ENCODE measurements around the gene LSS. TPM values are rescaled to one million over a fixed set of nuclear protein-coding genes. Genes with fewer than 3 reads are reported as not detected.

The LSS gene
- total and polyA plus RNA-seq, 2 donors from 2014 or later: 15.8 to 24.6 TPM

- H3K4me1 ChIP-seq (ENCODE audit: control insufficient read depth in 2 of 3, insufficient read depth in 2 of 3, low read depth in 1 of 3, low read length in 3 of 3): no peaks in the 10 kb centered on the region
- intact Hi-C loops (cut with DNase I): no loop called here
- H3K9ac ChIP-seq (ENCODE audit: low read length in 3 of 3): no peak overlapping the region
- no peaks in the 10 kb centered on the region for H3K9me3 ChIP-seq (ENCODE audit: control insufficient read depth in 2 of 3, insufficient read depth in 1 of 3, low read length in 3 of 3)
- no peak for FAIRE-seq
- H3K36me3 ChIP-seq (ENCODE audit: control insufficient read depth in 2 of 3, insufficient read depth in 3 of 3, low read length in 3 of 3): no peaks in the 10 kb centered on the region
- peak in 2 of 5 donors; percentile 81 to 85 for DNase-seq
- H3K4me3 ChIP-seq (ENCODE audit: low read length in 3 of 3): no peak overlapping the region
- H3K27ac ChIP-seq (ENCODE audit: low read depth in 2 of 2, low read length in 2 of 2): no peak overlapping the region
- TF ChIP-seq CTCF (IDR thresholded peaks at IDR 0.05; ENCODE audit: borderline replicate concordance, extremely low read depth, insufficient read depth): no peak
- no peaks in the 10 kb centered on the region for H3K27me3 ChIP-seq (ENCODE audit: control insufficient read depth, insufficient read depth, low read length)
These were observed 45.8 kb downstream of the LSS start for GRCh38 chr21:46182548-46183336.

- Histone ChIP-seq H3K9me3 (ENCODE audit: control insufficient read depth in 2 of 3, insufficient read depth in 1 of 3, low read length in 3 of 3) (no peaks in the 10 kb centered on the region), H3K4me3 (ENCODE audit: low read length in 3 of 3) (no peak overlapping the region), H3K27me3 (ENCODE audit: control insufficient read depth, insufficient read depth, low read length) (no peaks in the 10 kb centered on the region), H3K9ac (ENCODE audit: low read length in 3 of 3) (no peak overlapping the region), H3K27ac (ENCODE audit: low read depth in 2 of 2, low read length in 2 of 2) (no peak overlapping the region), H3K36me3 (ENCODE audit: control insufficient read depth in 2 of 3, insufficient read depth in 3 of 3, low read length in 3 of 3) (no peaks in the 10 kb centered on the region), H3K4me1 (ENCODE audit: control insufficient read depth in 2 of 3, insufficient read depth in 2 of 3, low read depth in 1 of 3, low read length in 3 of 3) (no peaks in the 10 kb centered on the region)
- FAIRE-seq (no peak), DNase-seq (peak in 2 of 5 donors; percentile 70 to 74)
- intact Hi-C loops (cut with DNase I): no loop called here
- no peak for TF ChIP-seq CTCF (IDR thresholded peaks at IDR 0.05; ENCODE audit: borderline replicate concordance, extremely low read depth, insufficient read depth)
These were observed 46.5 kb downstream of the LSS start for GRCh38 chr21:46181953-46182547.

GRCh38 chr21:46181436-46181835, 47.1 kb downstream of the LSS start:
- no peak for TF ChIP-seq CTCF (IDR thresholded peaks at IDR 0.05; ENCODE audit: borderline replicate concordance, extremely low read depth, insufficient read depth)
- Histone ChIP-seq H3K9ac (ENCODE audit: low read length in 3 of 3) (no peak overlapping the region), H3K27me3 (ENCODE audit: control insufficient read depth, insufficient read depth, low read length) (no peaks in the 10 kb centered on the region), H3K4me3 (ENCODE audit: low read length in 3 of 3) (no peak overlapping the region), H3K9me3 (ENCODE audit: control insufficient read depth in 2 of 3, insufficient read depth in 1 of 3, low read length in 3 of 3) (no peaks in the 10 kb centered on the region), H3K4me1 (ENCODE audit: control insufficient read depth in 2 of 3, insufficient read depth in 2 of 3, low read depth in 1 of 3, low read length in 3 of 3) (no peaks in the 10 kb centered on the region), H3K27ac (ENCODE audit: low read depth in 2 of 2, low read length in 2 of 2) (no peak overlapping the region), H3K36me3 (ENCODE audit: control insufficient read depth in 2 of 3, insufficient read depth in 3 of 3, low read length in 3 of 3) (no peaks in the 10 kb centered on the region)
- DNase-seq (peak in 1 of 5 donors; percentile 71), FAIRE-seq (no peak)
- intact Hi-C loops (cut with DNase I): no loop called here

Data from kidney (tissue), 14 donors.